Fibroblast of villous mesenchyme (primary cell): ENCODE data around the gene GDNF. TPM values are rescaled to one million over a fixed set of nuclear protein-coding genes. Genes with fewer than 3 reads are reported as not detected.

Experiments used
- DNase-seq: peaks from one replicate; pipeline ENCODE4 v3.0.0-alpha.2; 2010; ENCODE audit warnings: low read depth
- H3K4me3 ChIP-seq: 2 replicates; pipeline ENCODE4 v1.5.1; 2011; ENCODE audit warnings: low read depth, mild to moderate bottlenecking, low read length
- total RNA-seq: library from RNA; depleted of rRNA; stranded (reverse); fragments of >200 nt; gene quantifications from 2 replicates; pipeline ENCODE4 v1.2.3, GENCODE V29; 2012
- TF ChIP-seq, protein P1 (sequence below): IDR thresholded peaks from 2 replicates; pipeline ENCODE4 v1.5.1; 2012; ENCODE audit warnings: low read depth, mild to moderate bottlenecking, low read length; ENCODE audit not compliant: insufficient read depth

Gene GDNF
- total RNA-seq, 1 donor, result 0.43 TPM

GRCh38 chr5:37810311-37810710 is 29.5 kb downstream of the GDNF start:
- no peak overlapping the region for H3K4me3 ChIP-seq
- TF ChIP-seq, protein P1, sequence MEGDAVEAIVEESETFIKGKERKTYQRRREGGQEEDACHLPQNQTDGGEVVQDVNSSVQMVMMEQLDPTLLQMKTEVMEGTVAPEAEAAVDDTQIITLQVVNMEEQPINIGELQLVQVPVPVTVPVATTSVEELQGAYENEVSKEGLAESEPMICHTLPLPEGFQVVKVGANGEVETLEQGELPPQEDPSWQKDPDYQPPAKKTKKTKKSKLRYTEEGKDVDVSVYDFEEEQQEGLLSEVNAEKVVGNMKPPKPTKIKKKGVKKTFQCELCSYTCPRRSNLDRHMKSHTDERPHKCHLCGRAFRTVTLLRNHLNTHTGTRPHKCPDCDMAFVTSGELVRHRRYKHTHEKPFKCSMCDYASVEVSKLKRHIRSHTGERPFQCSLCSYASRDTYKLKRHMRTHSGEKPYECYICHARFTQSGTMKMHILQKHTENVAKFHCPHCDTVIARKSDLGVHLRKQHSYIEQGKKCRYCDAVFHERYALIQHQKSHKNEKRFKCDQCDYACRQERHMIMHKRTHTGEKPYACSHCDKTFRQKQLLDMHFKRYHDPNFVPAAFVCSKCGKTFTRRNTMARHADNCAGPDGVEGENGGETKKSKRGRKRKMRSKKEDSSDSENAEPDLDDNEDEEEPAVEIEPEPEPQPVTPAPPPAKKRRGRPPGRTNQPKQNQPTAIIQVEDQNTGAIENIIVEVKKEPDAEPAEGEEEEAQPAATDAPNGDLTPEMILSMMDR, result no peak
- DNase-seq, result no peak

DNA sequence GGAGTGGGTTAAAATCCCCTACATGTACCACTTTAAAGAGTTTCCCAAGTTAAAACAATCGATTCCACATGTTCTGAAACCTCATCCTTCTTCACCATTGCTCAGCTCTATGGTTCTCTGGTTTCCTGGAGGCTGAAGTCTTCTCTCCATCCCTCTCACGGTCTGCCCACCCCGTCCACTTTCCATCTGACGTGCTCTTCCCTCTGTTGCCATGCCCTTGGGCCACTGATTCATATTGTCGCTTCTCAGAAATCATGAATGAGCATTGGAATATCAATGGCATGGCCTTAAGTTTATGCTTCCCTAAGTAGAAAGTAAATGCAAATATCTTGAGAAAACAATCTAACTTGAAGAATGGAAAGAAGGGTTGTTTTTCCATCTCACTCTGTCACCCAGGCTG is 30.9 kb downstream of the GDNF start:
- DNase-seq, result no peak
- no peak overlapping the region for H3K4me3 ChIP-seq
- TF ChIP-seq, protein P1, result no peak

DNA sequence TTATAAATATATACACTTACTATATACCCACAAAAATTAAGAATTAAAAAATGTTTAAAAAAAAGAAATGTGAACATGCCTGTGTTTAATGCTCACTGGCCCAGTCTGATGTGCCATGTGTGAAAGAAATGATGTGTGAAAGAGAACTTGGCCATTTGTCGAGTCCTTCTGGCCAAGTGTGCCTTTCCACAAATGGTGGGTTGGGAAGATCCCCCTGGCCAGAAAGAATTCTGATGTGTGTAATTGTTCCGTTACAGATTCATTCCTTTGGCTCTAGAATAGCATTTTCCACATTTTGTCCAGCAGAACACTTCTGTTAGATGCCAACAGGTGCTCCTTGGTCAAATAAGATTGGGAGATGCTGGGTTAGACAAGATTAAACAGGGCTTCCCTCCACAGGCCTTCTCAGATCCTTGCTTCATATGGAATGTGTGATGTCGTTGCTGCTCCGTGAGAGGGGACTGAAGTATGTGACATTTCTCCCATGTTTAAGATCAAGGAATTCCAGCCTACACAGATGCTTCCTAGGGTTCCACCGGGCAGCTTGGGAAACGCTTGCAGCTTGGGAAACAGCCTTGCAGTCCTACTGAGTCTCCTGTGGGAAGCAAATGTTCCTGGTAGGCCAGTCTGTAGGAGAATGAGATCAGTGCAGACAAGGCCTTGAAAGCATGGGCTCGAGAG is 32.1 kb downstream of the GDNF start:
- DNase-seq, result no peak
- H3K4me3 ChIP-seq, result no peak overlapping the region
- TF ChIP-seq, protein P1, result no peak

GRCh38 chr5:37807015-37807414 is 32.8 kb downstream of the GDNF start:
- TF ChIP-seq, protein P1, result no peak
- no peak for DNase-seq
- no peak overlapping the region for H3K4me3 ChIP-seq

DNA sequence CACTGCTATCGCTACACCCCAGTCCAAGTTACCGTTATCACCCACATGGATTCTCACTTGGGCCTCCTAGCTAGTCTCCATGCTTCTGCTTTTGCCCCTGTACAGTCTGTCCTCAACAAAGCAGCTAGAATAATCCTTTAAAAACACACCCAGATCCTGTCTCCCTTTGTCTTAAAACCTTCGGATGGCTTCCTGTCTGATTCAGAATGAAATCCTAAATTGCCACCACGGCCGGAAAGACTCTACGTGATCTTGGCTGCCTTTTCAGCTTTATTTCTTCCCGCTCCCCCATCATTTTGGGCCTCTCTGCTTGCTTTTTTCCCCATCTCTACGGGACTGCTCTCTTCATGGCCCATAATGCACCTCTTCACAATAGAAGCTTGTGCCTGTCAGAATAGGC is 33.4 kb downstream of the GDNF start:
- no peak for DNase-seq
- TF ChIP-seq, protein P1, result no peak
- H3K4me3 ChIP-seq, result no peak overlapping the region

DNA sequence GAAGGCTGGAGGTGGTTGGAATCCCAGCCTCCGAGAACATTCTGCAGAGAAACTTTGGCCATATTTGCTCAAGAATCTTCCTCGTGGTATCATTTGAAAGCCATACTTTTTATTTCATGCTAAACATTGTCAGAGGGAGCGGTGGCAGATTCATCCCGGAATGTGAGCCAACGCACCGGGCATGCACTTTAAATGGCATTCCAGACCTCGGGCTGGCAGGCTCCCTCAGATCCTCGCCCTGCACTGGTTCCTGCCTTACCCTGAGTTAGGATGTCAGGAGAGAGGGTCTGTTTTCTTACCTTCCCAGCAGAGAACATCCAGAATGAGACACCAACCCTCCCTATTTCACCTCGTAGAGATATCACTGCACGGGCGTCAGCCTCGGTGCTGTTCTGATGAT is 33.8 kb downstream of the GDNF start:
- TF ChIP-seq, protein P1, result no peak
- H3K4me3 ChIP-seq, result no peak overlapping the region
- no peak for DNase-seq

DNA sequence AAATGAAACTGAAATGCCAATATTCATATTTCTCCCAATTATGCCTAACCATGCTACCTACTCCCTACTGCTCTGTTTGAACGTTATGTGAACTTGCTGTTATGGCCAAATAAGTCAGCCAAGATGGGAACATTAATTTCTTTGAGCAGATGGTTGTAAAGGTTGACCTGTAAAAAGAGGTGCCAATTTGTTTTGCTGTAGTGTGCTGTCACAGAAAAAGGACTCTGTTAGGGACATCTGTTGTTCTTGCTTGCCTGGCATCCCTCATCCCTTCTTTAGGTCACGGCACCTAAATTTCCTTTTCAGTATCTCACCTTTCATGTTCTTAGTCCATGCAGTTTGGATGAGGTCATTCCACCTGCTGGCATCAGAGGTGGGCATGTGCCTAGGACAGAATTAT is 35.4 kb downstream of the GDNF start:
- DNase-seq, result no peak
- TF ChIP-seq, protein P1, result no peak

More for the DNA sequence above, 35.4 kb downstream of the GDNF start:
- H3K4me3 ChIP-seq, result no peak overlapping the region
